ENCODE data around the gene NNMT.

NNMT gene

GRCh38 chr11:114295676-114296604 is at the start of gene NNMT:
Gene NNMT (plus strand): TSS chr11:114296399. CDS start chr11:114296557, 158 bp downstream.
- DNase-seq, result no peak

- DNase-seq, result no peak
These were observed 49.0 kb upstream of the NNMT start for GRCh38 chr11:114247070-114247789.

GRCh38 chr11:114250180-114250579 is 46.0 kb upstream of the NNMT start:
- DNase-seq, result no peak

GRCh38 chr11:114250993-114251814 is 45.0 kb upstream of the NNMT start:
- DNase-seq, result no peak

GRCh38 chr11:114251815-114252337 is 44.3 kb upstream of the NNMT start:
- no peak for DNase-seq

GRCh38 chr11:114252767-114253166 is 43.4 kb upstream of the NNMT start:
- DNase-seq, result no peak

- DNase-seq, result no peak
These were observed 42.4 kb upstream of the NNMT start for GRCh38 chr11:114253771-114254170.

- DNase-seq, result no peak
These were observed 41.5 kb upstream of the NNMT start for GRCh38 chr11:114254571-114255146.

- DNase-seq, result no peak
These were observed 40.9 kb upstream of the NNMT start for GRCh38 chr11:114255289-114255688.

GRCh38 chr11:114256176-114256966 is 39.8 kb upstream of the NNMT start:
- no peak for DNase-seq

GRCh38 chr11:114256967-114257286 is 39.3 kb upstream of the NNMT start:
- DNase-seq, result no peak

- DNase-seq, result no peak
These were observed 38.3 kb upstream of the NNMT start for GRCh38 chr11:114257621-114258558.

GRCh38 chr11:114258696-114259095 is 37.5 kb upstream of the NNMT start:
- no peak for DNase-seq

GRCh38 chr11:114259124-114259526 is 37.1 kb upstream of the NNMT start:
- no peak for DNase-seq

- DNase-seq, result no peak
These were observed 36.6 kb upstream of the NNMT start for GRCh38 chr11:114259551-114259983.

- no peak for DNase-seq
These were observed 36.1 kb upstream of the NNMT start for GRCh38 chr11:114260077-114260476.

GRCh38 chr11:114260483-114260882 is 35.7 kb upstream of the NNMT start:
- DNase-seq, result no peak

GRCh38 chr11:114261791-114262190 is 34.4 kb upstream of the NNMT start:
- DNase-seq, result no peak

- DNase-seq, result no peak
These were observed 33.3 kb upstream of the NNMT start for GRCh38 chr11:114262681-114263512.

Data from activated CD4-positive, alpha-beta T cell treated with anti-CD3 and anti-CD28 coated beads for 4 hours (primary cell).